Small intestine (tissue), 7 donors: ENCODE measurements around the gene RBMS3. TPM values are rescaled to one million over a fixed set of nuclear protein-coding genes. Genes with fewer than 3 reads are reported as not detected.

ENCODE experiments used
- DNase-seq, 2 donors: peaks; one replicate each; pipeline versions ENCODE4 v3.0.0 to v3.0.0-alpha.2; 2013
- FAIRE-seq: peaks from 2 replicates; lab custom pipeline; 2012; peaks lifted over from hg19 to GRCh38; lab: Jason Lieb, UNC
- H3K27ac ChIP-seq, 3 donors: one replicate each; pipeline ENCODE4 v1.5.1; 2013; ENCODE audit warnings: low read length in 2 of 3, mild to moderate bottlenecking in 2 of 3, control low read depth in 1 of 3, inconsistent platforms in 1 of 3, low read depth in 1 of 3, moderate library complexity in 1 of 3
- H3K27me3 ChIP-seq, 3 donors: one replicate each; pipeline ENCODE4 v1.6.1; 2013; ENCODE audit warnings: low read length in 3 of 3, inconsistent platforms in 1 of 3; ENCODE audit not compliant: control insufficient read depth in 3 of 3, insufficient read depth in 3 of 3
- H3K36me3 ChIP-seq, 3 donors: one replicate each; pipeline ENCODE4 v1.6.1; 2013; ENCODE audit warnings: low read length in 3 of 3, inconsistent platforms in 1 of 3, low read depth in 1 of 3, mild to moderate bottlenecking in 1 of 3, moderate library complexity in 1 of 3; ENCODE audit not compliant: control insufficient read depth in 3 of 3, insufficient read depth in 2 of 3
- H3K4me1 ChIP-seq, 3 donors: one replicate each; pipeline ENCODE4 v1.6.1; 2013; ENCODE audit warnings: low read length in 2 of 3, inconsistent platforms in 1 of 3, low read depth in 1 of 3, mild to moderate bottlenecking in 1 of 3, moderate library complexity in 1 of 3; ENCODE audit not compliant: control insufficient read depth in 3 of 3, insufficient read depth in 2 of 3
- H3K4me3 ChIP-seq, 3 donors: one replicate each; pipeline ENCODE4 v1.5.1; 2013; ENCODE audit warnings: low read length in 3 of 3, control low read depth in 1 of 3, inconsistent platforms in 1 of 3, low read depth in 1 of 3, mild to moderate bottlenecking in 1 of 3, moderate library complexity in 1 of 3
- H3K9me3 ChIP-seq, 2 donors: one replicate each; pipeline ENCODE4 v1.6.1; 2013; ENCODE audit warnings: low read depth in 1 of 2, low read length in 1 of 2; ENCODE audit not compliant: control insufficient read depth in 2 of 2, insufficient read depth in 1 of 2
- WGBS, 3 donors: extraction: QIAGEN DNeasy Blood & Tissue Kit; methylation state at CpG; one replicate each; pipeline ENCODE4 v1.1.7; 2013; 5-methylcytosine and 5-hydroxymethylcytosine counted together
- polyA plus RNA-seq, 4 donors: library from polyadenylated mRNA; stranded (reverse) in 3 of 4; unstranded in 1 of 4; fragments of 200-250 nt in 3 of 4; fragments of 120-200 nt in 1 of 4; gene quantifications; one replicate each; pipeline versions ENCODE4 v1.2.1 to v1.2.3, GENCODE V29; 2013
- donor health status: healthy with polysubstance abuse.
- donor health status: control.
- donor health status: control.
- donor health status: Bipolar disorder and iron deficiency.
- donor health status: healthy.

RBMS3 gene
- polyA plus RNA-seq, 4 donors = 0.81 to 6.4 (median 4.8) TPM; not detected in 1

DNA sequence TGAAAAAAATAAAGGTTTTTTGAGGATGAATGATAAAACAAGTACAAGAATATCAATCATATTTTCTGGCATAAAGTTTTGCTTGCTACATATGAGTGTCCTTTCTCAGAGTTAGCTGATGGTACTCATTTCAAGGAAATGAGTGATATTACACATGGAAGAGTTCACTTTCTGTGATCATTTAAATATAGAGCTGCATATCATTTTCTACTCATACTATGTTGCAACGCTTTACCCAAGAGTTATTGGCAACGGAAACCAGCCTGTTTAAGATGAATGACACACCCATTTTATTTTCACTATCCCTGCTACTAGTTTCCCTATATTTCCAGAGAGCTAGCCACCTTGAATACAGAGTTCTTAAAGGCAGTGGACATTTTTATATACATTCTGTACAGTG lies 35.4 kb upstream of the RBMS3 start:
- no peak overlapping the region for H3K27ac ChIP-seq
- H3K9me3 ChIP-seq = peaks cover 0 to 7% of the 10 kb centered on the region in 2 donors
- no peak for DNase-seq
- H3K36me3 ChIP-seq = no peaks in the 10 kb centered on the region
- 74 to 83% (median 81%) methylated on average over 2 of the region's 2 CpGs for WGBS, 3 donors
- no peaks in the 10 kb centered on the region for H3K27me3 ChIP-seq
- H3K4me3 ChIP-seq = no peak overlapping the region
- no peaks in the 10 kb centered on the region for H3K4me1 ChIP-seq
- FAIRE-seq = no peak

DNA sequence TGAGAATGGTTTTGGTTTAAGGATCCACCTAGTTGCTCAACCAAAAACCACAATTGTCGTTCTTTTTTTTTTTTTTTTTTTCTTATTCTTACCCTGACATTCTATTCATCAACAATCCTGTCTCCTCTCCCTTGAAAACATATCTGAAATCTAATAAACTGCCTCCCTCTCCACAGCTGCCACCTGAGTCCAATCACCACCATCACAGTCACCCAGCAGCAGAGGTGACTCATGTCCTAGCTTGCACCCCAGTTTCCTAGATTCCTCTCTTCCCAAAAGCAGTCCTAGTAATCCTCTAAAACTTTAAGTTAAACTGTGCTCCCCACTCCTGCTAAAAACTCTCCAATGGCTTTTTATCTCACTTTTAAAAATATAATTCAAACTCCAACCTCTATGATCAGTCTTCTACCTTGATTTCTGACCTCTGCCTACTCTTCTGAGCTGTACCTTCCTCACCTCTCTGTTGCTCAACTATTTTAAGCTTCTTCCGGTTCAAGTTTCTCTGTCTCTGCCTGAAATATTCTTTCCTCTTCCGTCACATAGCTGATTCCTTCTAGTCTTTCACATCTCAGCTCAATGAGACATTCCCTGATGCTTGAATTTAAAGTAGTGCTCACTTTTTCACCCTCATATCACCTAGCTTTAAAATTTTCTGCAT lies 33.7 kb upstream of the RBMS3 start:
- H3K27ac ChIP-seq = no peak overlapping the region
- FAIRE-seq (no peak), DNase-seq (no peak)
- 83 to 90% (median 86%) methylated on average over 3 of the region's 3 CpGs for WGBS, 3 donors
- H3K36me3 ChIP-seq = no peaks in the 10 kb centered on the region
- H3K4me1 ChIP-seq = no peaks in the 10 kb centered on the region
- H3K9me3 ChIP-seq = no peaks in the 10 kb centered on the region
- no peak overlapping the region for H3K4me3 ChIP-seq
- H3K27me3 ChIP-seq = no peaks in the 10 kb centered on the region

DNA sequence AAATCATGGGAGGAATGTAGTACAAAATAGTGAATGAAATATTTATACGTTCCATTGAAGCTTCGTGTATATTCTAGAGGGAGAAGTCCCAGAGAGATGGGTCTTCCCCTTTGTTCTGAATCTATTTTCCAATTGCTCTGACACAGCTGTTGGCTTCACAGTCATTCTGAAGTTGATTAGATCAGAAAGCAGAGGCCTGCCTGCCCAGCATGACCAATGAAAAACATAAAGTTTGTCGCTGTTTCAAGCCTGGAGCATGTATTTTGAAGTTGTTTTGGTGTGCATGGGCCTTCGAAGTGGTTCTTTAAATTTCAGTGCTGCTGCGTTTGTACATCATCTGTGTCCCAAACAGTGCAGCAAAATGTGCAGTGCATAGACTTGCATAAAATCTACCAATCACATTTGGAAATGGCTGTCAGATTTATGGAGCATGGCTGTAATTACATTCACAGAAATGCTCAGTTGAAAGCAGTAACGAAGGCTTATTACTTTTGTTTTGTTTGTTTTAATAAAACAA lies 31.0 kb upstream of the RBMS3 start:
- FAIRE-seq (no peak), DNase-seq (no peak)
- H3K36me3 ChIP-seq = no peaks in the 10 kb centered on the region
- no peaks in the 10 kb centered on the region for H3K27me3 ChIP-seq
- no peak overlapping the region for H3K4me3 ChIP-seq
- no peaks in the 10 kb centered on the region for H3K4me1 ChIP-seq
- H3K27ac ChIP-seq = no peak overlapping the region
- no peaks in the 10 kb centered on the region for H3K9me3 ChIP-seq
- 83 to 86% (median 85%) methylated on average over 6 of the region's 6 CpGs for WGBS, 3 donors

DNA sequence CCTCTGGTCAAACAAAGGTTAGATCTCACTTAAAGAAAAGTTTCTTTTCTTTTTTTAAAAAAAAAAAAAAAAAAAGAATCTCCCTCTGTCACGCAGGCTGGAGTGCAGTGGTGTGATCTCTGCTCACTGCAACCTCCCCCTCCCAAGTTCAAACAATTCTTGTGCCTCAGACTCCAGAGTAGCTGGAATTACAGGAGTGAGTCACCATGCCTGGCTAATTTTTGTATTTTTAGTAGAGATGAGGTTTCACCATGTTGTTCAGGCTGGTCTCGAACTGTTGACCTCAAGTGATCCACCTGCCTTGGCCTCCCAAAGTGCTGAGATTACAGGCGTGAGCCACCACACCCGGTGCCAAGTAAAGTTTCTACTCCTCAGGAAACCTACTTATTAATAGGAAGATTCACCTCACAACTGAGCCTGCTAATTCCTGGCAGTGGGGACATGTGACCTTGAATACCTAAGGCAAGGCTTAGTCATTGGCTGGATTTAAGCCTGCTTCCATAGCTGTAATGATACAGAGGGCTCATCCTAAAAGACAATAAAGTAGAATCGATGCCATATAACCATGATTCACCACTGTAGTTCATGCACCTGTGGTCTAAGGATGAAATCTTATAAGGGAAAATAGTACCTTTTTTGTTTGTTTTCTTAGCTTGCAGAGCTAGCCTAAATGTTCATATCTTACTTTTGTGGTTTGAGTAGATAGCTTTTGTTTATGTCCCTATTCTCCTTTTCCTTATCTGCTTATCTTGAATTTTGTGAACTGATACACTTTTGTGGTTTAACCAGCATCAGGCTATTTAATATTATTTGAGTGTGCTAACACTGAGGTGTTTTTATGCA lies 24.8 kb upstream of the RBMS3 start:
- H3K4me3 ChIP-seq = no peak overlapping the region
- WGBS, 3 donors = 81 to 90% (median 88%) methylated on average over 5 of the region's 5 CpGs
- no peak for FAIRE-seq

DNA sequence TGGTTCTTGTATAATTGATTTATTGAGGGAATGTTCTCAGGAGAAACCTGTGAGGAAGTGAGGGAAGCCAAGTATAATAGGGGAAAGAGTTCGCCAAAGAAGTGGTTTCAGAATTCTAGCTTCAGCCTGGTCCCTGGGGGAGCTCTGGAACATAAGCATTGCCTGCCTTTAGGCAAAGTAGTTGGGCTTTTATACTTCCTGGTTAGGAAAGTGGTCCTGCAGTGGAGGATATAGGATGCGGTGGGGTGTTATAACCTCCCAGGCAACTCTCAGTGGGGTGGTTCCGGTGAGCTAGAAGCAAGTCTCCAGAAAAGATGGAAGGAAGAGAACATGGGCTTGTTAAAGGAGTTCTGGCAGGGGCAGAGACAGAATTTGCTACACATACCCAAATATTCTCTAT lies 22.7 kb upstream of the RBMS3 start:
- Histone ChIP-seq H3K27me3 (no peaks in the 10 kb centered on the region), H3K4me1 (no peaks in the 10 kb centered on the region), H3K9me3 (no peaks in the 10 kb centered on the region), H3K4me3 (no peak overlapping the region), H3K27ac (no peak overlapping the region), H3K36me3 (no peaks in the 10 kb centered on the region)
- FAIRE-seq (no peak), DNase-seq (no peak)
- 94 to 96% (median 96%) methylated on average over 3 of the region's 3 CpGs for WGBS, 3 donors

More for the DNA sequence above, 24.8 kb upstream of the RBMS3 start:
- no peaks in the 10 kb centered on the region for H3K27me3 ChIP-seq
- no peaks in the 10 kb centered on the region for H3K36me3 ChIP-seq
- H3K4me1 ChIP-seq = no peaks in the 10 kb centered on the region
- no peak for DNase-seq
- H3K27ac ChIP-seq = no peak overlapping the region
- no peaks in the 10 kb centered on the region for H3K9me3 ChIP-seq

DNA sequence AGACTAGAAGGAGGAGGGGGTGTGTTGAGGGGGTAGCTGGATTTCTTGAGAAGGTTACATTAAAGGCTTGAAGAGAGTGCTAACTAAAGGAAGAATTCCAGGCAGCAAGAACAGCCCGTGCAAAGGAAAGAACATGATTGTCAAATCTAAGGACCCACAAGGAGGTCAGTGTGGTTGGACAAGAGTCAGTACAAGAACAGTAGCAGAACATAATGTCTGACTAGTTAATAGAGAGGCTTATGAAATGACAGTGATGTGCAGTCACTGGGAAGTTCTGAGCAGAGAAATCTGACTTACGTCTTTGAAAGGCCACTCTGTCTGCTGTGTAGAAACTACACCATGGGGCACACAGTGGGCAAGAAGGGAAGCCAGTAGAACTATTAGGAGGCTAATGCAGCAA lies 19.8 kb upstream of the RBMS3 start:
- FAIRE-seq (no peak), DNase-seq (no peak)
- WGBS, 3 donors = 77 to 87% (median 82%) methylated on average over 2 of the region's 2 CpGs
- no peaks in the 10 kb centered on the region for H3K4me1 ChIP-seq
- H3K9me3 ChIP-seq = no peaks in the 10 kb centered on the region
- H3K36me3 ChIP-seq = no peaks in the 10 kb centered on the region
- H3K27ac ChIP-seq = no peak overlapping the region
- no peak overlapping the region for H3K4me3 ChIP-seq
- H3K27me3 ChIP-seq = peaks cover 0 to 2% (median 0%) of the 10 kb centered on the region in 3 donors

DNA sequence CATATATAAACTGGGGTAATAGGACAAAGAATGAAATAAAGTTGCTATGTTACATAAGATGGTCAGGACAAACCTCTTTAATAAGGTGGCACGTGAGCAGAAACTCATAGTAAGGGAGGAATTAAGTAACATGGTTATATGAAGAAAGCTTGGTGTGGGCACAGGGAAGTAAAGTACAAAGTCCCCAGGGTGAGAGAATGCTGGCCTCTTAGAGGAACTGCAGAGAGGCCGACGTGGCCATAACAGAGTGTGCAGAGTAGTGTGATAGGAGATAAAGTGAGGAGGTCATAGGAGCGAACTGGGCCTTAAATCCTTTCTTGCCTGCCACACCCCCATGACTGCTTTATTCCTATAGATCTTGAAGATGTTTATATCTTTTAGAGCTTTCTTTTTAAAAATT lies 17.4 kb upstream of the RBMS3 start:
- peak overlapping the region in 1 of 3 donors; percentile 19 for H3K27ac ChIP-seq
- peaks cover 0 to 2% (median 0%) of the 10 kb centered on the region in 3 donors for H3K27me3 ChIP-seq
- no peaks in the 10 kb centered on the region for H3K9me3 ChIP-seq
- no peaks in the 10 kb centered on the region for H3K36me3 ChIP-seq
- 36 to 74% (median 50%) methylated on average over 4 of the region's 4 CpGs for WGBS, 3 donors
- DNase-seq (peak in 1 of 2 donors; percentile 69), FAIRE-seq (no peak)
- no peaks in the 10 kb centered on the region for H3K4me1 ChIP-seq
- no peak overlapping the region for H3K4me3 ChIP-seq

DNA sequence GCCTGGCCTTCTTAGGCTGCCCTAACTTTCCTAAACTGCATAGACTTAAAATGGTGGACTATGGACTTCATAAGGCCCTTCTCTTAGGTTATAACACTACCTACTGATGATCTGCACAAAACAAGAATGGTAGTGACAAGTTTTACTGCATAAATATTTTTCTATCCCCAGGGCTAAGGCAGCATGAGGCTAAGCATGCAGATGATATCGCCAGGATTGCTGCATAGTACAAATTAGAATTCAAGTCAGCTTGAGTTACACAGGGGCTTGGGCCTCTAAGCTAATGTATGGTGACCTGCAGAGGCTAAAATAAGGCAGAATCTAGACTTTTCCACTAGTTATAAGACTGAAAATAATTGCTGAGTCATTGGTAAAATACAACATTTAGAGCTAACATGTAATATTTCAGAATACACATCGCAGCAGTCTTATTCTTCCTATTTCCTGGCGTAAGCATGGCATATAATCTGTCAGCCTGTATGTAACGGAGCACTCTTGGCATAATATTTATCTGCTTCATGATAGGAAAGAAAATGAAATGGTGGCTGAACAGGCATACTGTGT lies 15.3 kb upstream of the RBMS3 start:
- Histone ChIP-seq H3K27ac (no peak overlapping the region), H3K4me1 (no peaks in the 10 kb centered on the region), H3K4me3 (no peak overlapping the region), H3K9me3 (no peaks in the 10 kb centered on the region), H3K27me3 (peaks cover 0 to 2% (median 0%) of the 10 kb centered on the region in 3 donors), H3K36me3 (no peaks in the 10 kb centered on the region)
- DNase-seq = no peak
- WGBS, 3 donors = 84 to 95% (median 89%) methylated on average over 4 of the region's 4 CpGs
- no peak for FAIRE-seq
